Glutamatergic neuron (in vitro differentiated cells): ENCODE results near the gene FSD1L. TPM values are rescaled to one million over a fixed set of nuclear protein-coding genes. Genes with fewer than 3 reads are reported as not detected.

Experiments used
- DNase-seq: peaks from one replicate; pipeline ENCODE4 v3.0.0; 2022
- H3K27ac Mint-ChIP-seq: one replicate; pipeline ENCODE4 v1.8.0; 2020; ENCODE audit warnings: mild to moderate bottlenecking, mixed read lengths, inconsistent platforms; ENCODE audit not compliant: unreplicated experiment
- H3K27me3 Mint-ChIP-seq: one replicate; pipeline ENCODE4 v1.8.0; 2020; ENCODE audit warnings: mild to moderate bottlenecking, moderate library complexity, mixed read lengths, inconsistent platforms; ENCODE audit not compliant: unreplicated experiment
- H3K36me3 Mint-ChIP-seq: one replicate; pipeline ENCODE4 v1.8.0; 2020; ENCODE audit warnings: mild to moderate bottlenecking, mixed read lengths, inconsistent platforms; ENCODE audit not compliant: unreplicated experiment
- H3K4me1 Mint-ChIP-seq: one replicate; pipeline ENCODE4 v1.8.0; 2020; ENCODE audit warnings: mild to moderate bottlenecking, low read depth, mixed read lengths, inconsistent platforms; ENCODE audit not compliant: unreplicated experiment
- H3K4me3 Mint-ChIP-seq: one replicate; pipeline ENCODE4 v1.8.0; 2020; ENCODE audit warnings: mild to moderate bottlenecking, mixed read lengths, inconsistent platforms; ENCODE audit not compliant: unreplicated experiment
- H3K9me3 Mint-ChIP-seq: one replicate; pipeline ENCODE4 v1.8.0; 2020; ENCODE audit warnings: mild to moderate bottlenecking, moderate library complexity, mixed read lengths, inconsistent platforms; ENCODE audit not compliant: unreplicated experiment
- CTCF ChIP-seq: fragments of 200-600 bp; sonication (generic); IDR thresholded peaks from one replicate; pipeline ENCODE4 v1.5.0; 2021; ENCODE audit not compliant: partially characterized antibody, unreplicated experiment
- total RNA-seq: library from RNA; stranded (reverse); fragmentation: NEBNext Ultra II Directional; extraction: Animal tissue kit (Norgen Biotek cat#: 25700); gene quantifications from one replicate; pipeline ENCODE4 v1.2.1, GENCODE V29; 2021; ENCODE audit not compliant: unreplicated experiment

FSD1L gene
- total RNA-seq, 1 donor from 2014 or later: 32.5 TPM

- H3K9me3 Mint-ChIP-seq: no peaks in the 10 kb centered on the region
- DNase-seq: no peak
- H3K4me3 Mint-ChIP-seq: no peak overlapping the region
- no peak overlapping the region for H3K27ac Mint-ChIP-seq
- peaks cover 5% of the 10 kb centered on the region for H3K36me3 Mint-ChIP-seq
- H3K27me3 Mint-ChIP-seq: no peaks in the 10 kb centered on the region
- no peak for TF ChIP-seq CTCF
- H3K4me1 Mint-ChIP-seq: peaks cover 2% of the 10 kb centered on the region
Observed at GRCh38 chr9:105459336-105459735, 11.5 kb downstream of the FSD1L start.

DNA sequence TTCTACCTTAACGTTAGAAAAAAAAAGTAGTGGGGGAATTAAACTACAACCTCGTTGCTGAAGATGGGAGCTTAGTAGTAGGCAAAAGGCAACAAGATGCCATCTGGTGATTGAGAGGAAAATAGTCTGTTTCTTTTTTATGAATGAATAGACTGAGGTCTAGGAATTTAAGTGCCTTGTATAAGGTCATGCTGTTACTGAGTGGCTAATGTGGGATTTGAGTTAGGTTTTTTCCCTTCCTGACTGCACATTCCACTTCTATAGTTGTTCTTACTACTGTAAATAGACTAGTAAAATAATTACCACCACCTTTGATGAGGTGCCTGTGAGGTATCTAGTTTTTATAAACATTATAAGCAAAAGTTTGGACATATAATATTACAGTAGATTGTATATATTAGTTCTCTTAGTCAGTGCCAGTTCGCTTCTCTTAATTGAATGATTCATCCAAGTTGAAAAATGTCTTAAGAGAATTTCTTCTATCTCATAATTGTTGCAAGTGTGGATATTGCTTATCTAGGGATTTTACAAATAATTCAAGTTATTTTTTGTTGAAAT is 19.1 kb downstream of the FSD1L start:
- no peak for DNase-seq
- peaks cover 3% of the 10 kb centered on the region for H3K27me3 Mint-ChIP-seq
- H3K9me3 Mint-ChIP-seq: no peaks in the 10 kb centered on the region
- no peak overlapping the region for H3K27ac Mint-ChIP-seq
- TF ChIP-seq CTCF: no peak
- no peaks in the 10 kb centered on the region for H3K4me1 Mint-ChIP-seq
- H3K4me3 Mint-ChIP-seq: no peak overlapping the region
- peaks cover 28% of the 10 kb centered on the region for H3K36me3 Mint-ChIP-seq

- H3K4me3 Mint-ChIP-seq: no peak overlapping the region
- H3K9me3 Mint-ChIP-seq: no peaks in the 10 kb centered on the region
- H3K4me1 Mint-ChIP-seq: no peaks in the 10 kb centered on the region
- no peak for DNase-seq
- H3K27ac Mint-ChIP-seq: no peak overlapping the region
- no peak for TF ChIP-seq CTCF
- peaks cover 3% of the 10 kb centered on the region for H3K27me3 Mint-ChIP-seq
- H3K36me3 Mint-ChIP-seq: peaks cover 28% of the 10 kb centered on the region
Observed at GRCh38 chr9:105468875-105469274, 21.0 kb downstream of the FSD1L start.

GRCh38 chr9:105473221-105473620 is 25.4 kb downstream of the FSD1L start:
- Mint-ChIP-seq H3K27ac (no peak overlapping the region), H3K36me3 (peaks cover 13% of the 10 kb centered on the region), H3K9me3 (no peaks in the 10 kb centered on the region), H3K4me1 (no peaks in the 10 kb centered on the region), H3K4me3 (no peak overlapping the region), H3K27me3 (no peaks in the 10 kb centered on the region)
- no peak for DNase-seq
- TF ChIP-seq CTCF: no peak

GRCh38 chr9:105475302-105475701 is 27.5 kb downstream of the FSD1L start:
- TF ChIP-seq CTCF: peak; percentile 23
- H3K27me3 Mint-ChIP-seq: no peaks in the 10 kb centered on the region
- no peak overlapping the region for H3K27ac Mint-ChIP-seq
- no peaks in the 10 kb centered on the region for H3K4me1 Mint-ChIP-seq
- H3K36me3 Mint-ChIP-seq: no peaks in the 10 kb centered on the region
- no peak overlapping the region for H3K4me3 Mint-ChIP-seq
- no peak for DNase-seq
- no peaks in the 10 kb centered on the region for H3K9me3 Mint-ChIP-seq
